GM21515 (cell line): ENCODE measurements around the gene CYP2A6.
"Not testable (repeated sequence)": the region's sequence is repeated elsewhere in the genome, so short reads cannot be mapped to it uniquely, and the experiment has no call there.

Source experiments
- ATAC-seq: cut with Tn5 transposase; IDR thresholded peaks from one replicate; pipeline ENCODE4 v1.9.1; 2021; ENCODE audit not compliant: unreplicated experiment

CYP2A6 gene, protein sequence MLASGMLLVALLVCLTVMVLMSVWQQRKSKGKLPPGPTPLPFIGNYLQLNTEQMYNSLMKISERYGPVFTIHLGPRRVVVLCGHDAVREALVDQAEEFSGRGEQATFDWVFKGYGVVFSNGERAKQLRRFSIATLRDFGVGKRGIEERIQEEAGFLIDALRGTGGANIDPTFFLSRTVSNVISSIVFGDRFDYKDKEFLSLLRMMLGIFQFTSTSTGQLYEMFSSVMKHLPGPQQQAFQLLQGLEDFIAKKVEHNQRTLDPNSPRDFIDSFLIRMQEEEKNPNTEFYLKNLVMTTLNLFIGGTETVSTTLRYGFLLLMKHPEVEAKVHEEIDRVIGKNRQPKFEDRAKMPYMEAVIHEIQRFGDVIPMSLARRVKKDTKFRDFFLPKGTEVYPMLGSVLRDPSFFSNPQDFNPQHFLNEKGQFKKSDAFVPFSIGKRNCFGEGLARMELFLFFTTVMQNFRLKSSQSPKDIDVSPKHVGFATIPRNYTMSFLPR

DNA sequence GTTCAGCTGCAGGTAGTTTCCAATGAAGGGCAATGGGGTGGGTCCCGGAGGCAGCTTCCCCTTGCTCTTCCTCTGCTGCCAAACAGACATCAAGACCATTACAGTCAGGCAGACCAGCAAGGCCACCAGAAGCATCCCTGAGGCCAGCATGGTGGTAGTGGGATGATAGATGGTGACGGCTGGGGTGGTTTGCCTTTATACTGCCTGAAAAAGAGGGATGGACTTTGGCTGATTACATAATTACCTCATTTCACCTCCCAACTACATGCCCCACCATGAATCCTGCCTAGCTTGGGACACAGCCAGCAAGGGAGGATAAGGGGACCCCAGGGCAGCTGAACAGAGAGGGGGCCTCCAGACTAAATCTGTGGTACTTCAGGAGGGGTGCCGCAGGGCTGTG is at the start of gene CYP2A6:
TSS of gene CYP2A6 (minus strand) at position 171 of the 400 bp plus-strand sequence. CDS start at position 150, 21 bp downstream.
- ATAC-seq: not testable (repeated sequence)

DNA sequence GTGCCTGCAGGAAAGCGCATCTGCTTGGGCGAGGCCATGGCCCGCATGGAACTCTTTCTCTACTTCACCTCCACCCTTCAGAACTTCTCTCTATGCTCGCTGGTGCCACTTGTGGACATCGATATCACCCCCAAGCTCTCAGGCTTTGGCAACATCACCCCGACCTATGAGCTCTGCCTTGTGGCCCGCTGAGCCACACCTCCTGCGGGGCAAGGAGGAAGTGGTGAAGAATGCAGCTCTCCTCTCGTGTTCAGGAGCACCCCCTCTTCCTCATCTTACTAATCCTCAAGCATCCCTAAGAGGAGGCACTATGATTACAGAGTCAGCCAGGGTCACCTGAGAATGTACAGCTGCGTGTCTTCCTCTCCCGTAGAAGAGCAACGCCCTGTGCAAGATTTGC is 49.7 kb upstream of the CYP2A6 start:
- not testable (repeated sequence) for ATAC-seq

DNA sequence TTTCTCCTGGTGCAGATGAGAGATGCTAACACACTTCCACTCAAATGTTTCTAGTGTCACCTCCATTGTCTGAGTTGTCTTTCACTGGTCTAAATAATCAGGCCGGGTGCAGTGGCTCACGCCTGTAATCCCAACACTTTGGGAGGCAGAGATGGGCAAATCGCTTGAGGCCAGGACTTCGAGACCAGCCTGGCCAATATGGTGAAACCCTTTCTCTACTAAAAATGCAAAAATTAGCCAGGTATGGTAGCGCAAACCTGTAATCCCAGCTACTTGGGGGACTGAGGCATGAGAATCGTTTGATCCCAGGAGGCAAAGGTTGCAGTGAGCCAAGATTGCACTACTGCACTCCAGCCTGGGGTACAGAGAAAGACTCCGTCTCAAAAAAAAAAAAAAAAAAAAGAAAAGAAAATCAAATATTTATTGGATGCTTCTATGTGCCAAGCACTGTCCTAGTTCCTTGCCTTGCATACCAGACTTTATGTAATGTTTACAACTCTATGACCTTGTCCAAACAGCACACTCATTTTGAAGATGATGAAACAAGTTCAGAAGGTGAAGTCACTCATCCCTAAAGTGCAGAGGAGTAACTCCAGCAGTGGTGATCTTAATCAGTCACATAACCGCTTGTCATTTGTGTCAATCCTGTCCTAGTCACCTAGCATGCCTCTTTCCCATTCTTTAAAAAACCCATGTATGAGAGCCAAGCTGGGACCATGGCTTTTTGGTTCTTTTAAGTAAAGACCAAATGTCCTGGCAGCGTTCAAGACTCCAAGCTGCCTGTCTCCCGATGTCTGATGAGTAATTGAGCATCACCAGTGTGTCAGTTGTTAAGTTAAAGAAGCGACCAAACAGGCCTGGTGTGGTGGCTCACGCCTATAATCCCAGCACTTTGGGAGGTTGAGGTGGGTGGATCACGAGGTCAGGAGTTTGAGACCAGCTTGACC is 46.9 kb upstream of the CYP2A6 start:
- ATAC-seq: not testable (repeated sequence)

DNA sequence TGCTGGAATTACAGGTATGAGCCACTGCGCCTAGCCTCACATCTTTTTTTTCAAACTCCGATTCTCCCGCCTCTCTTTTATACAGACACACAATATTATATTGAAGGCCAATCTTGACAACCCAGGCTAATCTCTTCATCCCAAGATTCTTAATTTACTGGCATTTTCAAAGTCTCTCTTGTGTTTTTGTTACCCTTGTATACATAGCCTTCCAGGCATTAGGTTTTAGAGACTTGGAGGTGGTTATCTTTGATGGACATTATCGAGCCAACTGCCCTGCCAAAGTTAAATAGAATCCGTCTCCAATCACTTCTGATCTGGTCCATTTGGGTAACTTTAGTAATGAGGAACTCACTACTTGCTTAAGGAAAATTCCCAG is 46.2 kb upstream of the CYP2A6 start:
- no peak for ATAC-seq

GRCh38 chr19:40893112-40893511 is 42.9 kb upstream of the CYP2A6 start:
- ATAC-seq: no peak

- ATAC-seq: no peak
Observed at GRCh38 chr19:40889366-40889765, 39.1 kb upstream of the CYP2A6 start.

- no peak for ATAC-seq
Observed at GRCh38 chr19:40888191-40888590, 37.9 kb upstream of the CYP2A6 start.

DNA sequence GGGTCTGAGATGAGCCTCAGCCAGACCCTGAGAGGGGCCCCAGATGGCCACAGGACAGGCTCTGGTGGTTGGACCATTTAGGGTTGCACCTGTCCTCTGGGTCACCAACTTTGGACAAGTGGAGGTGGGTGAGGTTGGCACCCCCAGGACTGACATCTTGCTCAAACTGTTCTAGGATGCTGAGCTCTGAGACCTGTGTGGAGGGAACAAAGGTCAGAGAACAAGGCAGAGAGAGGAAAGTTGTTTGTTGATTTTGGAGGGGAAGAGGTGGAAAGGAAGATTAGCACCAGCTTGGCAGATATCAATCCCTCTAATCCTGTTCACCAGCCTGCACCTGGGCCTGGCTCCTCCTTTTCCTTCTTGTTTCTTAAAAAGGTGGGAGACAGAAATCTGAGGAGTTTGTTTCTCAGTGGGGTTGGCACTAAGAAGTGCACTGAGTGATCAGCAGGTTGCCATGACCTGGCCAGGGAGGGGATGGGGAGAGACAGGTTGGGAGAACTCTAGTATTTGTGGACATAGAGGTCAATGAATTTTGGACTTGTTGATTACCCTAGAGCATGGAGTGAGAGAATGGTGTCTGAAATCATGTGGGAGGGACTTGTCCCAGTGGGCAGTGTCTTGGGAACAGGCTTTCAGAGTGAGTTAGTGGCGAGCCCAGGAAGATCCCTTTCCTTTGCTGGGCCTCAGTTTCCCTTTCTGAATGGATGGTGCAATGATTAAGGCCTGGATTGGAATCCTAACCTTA is 34.1 kb upstream of the CYP2A6 start:
- ATAC-seq: not testable (repeated sequence)

- ATAC-seq: not testable (repeated sequence)
Observed at GRCh38 chr19:40882062-40882461, 31.8 kb upstream of the CYP2A6 start, which contains the start of gene CYP2A7. CYP2A7 (minus strand) TSS chr19:40882231; CDS start chr19:40882210, 21 bp downstream.

DNA sequence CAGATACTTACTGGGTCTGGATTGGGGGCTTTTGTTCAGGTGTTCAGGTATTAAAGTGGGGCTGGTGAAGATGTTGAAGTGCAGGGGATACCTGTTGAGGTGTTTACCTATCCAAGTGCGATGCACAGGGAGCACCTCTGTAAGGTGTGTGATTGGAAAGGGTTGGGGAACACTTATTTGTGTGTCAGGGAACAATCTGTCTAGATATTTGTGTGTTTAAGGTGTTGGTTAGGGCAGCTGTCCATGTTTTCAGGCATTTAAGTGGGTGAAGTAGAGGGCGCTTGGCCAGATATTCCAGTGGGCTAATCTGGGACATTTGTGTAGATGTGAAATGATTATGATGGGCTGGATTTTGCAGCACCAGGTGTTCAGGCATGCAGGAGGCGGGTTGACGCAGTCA is 29.1 kb upstream of the CYP2A6 start:
- ATAC-seq: not testable (repeated sequence)

GRCh38 chr19:40875526-40875951 is 25.3 kb upstream of the CYP2A6 start:
- ATAC-seq: not testable (repeated sequence)

DNA sequence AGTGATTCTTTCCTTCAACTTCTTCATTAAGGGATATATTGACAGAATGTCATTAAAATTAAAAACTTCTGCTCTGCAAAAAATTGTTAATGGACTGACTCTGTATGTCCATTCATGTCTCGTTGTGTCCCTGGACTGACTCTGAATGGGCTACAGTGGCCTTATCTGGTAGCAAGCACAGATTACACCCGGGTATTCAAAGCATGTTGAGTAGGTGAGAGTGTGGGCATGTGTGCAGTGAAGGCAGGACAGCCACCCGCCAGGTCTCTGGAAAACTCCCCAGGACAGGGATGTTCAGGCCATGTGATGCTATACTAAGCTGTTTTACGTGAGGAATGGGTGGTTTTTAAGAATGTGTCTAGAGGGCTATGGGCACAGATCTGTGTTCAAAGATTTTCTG is 24.6 kb upstream of the CYP2A6 start:
- ATAC-seq: not testable (repeated sequence)

DNA sequence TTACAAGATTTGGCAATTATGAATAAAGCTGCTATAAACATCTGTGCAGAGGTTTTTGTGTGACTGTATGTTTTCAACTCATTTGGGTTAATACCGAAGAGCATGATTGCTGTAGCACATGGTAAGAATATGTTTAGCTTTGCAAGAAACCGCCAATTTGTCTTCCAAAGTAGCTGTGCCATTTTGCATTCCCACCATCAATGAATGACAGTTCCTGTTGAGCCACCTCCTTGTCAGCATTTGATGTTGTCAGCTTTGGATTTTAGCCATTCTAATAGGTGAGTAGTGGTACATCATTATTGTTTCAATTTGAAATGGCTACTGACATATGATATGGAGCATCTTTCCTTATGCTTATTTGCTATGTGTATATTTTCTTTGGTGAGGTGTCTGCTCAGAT is 23.6 kb upstream of the CYP2A6 start:
- ATAC-seq: not testable (repeated sequence)

DNA sequence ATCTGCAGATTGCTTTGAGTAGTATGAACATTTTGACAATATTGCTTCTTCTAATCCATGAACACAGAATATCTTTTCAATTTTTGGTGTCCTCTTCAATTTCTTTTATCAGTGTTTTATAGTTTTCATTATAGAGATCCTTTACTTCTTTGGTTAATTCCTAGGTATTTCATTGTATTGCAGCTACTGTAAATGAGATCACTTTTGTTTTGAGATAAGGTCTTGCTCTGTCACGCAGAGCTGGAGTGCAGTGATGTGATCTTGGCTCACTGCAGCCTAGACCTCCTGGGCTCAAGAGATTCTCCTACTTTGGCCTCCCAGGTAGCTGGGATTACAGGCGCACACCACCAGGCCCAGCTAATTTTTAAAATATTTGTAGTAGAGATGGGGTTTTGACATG is 22.0 kb upstream of the CYP2A6 start:
- ATAC-seq: no peak

GRCh38 chr19:40867701-40868100 is 17.5 kb upstream of the CYP2A6 start:
- ATAC-seq: no peak

GRCh38 chr19:40864739-40865496 is 14.7 kb upstream of the CYP2A6 start:
- not testable (repeated sequence) for ATAC-seq

DNA sequence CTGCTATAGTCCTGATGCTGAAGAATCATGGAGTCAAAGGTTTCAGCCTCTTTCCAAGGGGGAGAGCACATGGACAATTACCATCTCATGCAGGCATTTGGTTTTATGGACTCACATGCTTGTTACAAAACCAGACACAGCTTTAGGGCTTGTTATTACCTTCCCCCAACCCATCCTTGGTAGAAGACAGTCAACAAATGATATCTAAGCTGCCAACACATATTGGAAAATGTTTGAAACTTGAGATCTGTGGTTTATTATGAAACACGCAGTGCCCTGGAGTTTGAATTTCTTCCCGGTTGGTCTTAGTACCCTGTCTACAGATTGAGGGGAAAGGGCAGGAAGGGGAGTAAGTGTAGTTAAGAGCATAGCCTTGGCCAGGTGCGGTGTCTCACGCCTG is 12.5 kb upstream of the CYP2A6 start:
- no peak for ATAC-seq

GRCh38 chr19:40862333-40862732 is 12.1 kb upstream of the CYP2A6 start:
- ATAC-seq: no peak

GRCh38 chr19:40858109-40858508 is 7.9 kb upstream of the CYP2A6 start:
- ATAC-seq: no peak
